ENCODE measurements around the gene TBCB. TPM values are rescaled to one million over a fixed set of nuclear protein-coding genes. Genes with fewer than 3 reads are reported as not detected.
"Not testable (repeated sequence)": the region's sequence is repeated elsewhere in the genome, so short reads cannot be mapped to it uniquely, and the experiment has no call there.

TBCB gene, protein sequence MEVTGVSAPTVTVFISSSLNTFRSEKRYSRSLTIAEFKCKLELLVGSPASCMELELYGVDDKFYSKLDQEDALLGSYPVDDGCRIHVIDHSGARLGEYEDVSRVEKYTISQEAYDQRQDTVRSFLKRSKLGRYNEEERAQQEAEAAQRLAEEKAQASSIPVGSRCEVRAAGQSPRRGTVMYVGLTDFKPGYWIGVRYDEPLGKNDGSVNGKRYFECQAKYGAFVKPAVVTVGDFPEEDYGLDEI
- 100 to 1,000 TPM in 4 of 5 experiments, 10 to 100 TPM in 1; 72.8 to 174 (median 119) TPM for total RNA-seq
- 100 to 1,000 TPM; 153 to 173 TPM for polyA plus RNA-seq
- 30.0 reads per million, percentile 60 among the genes with 10 or more reads in this experiment for total RNA-seq

DNA sequence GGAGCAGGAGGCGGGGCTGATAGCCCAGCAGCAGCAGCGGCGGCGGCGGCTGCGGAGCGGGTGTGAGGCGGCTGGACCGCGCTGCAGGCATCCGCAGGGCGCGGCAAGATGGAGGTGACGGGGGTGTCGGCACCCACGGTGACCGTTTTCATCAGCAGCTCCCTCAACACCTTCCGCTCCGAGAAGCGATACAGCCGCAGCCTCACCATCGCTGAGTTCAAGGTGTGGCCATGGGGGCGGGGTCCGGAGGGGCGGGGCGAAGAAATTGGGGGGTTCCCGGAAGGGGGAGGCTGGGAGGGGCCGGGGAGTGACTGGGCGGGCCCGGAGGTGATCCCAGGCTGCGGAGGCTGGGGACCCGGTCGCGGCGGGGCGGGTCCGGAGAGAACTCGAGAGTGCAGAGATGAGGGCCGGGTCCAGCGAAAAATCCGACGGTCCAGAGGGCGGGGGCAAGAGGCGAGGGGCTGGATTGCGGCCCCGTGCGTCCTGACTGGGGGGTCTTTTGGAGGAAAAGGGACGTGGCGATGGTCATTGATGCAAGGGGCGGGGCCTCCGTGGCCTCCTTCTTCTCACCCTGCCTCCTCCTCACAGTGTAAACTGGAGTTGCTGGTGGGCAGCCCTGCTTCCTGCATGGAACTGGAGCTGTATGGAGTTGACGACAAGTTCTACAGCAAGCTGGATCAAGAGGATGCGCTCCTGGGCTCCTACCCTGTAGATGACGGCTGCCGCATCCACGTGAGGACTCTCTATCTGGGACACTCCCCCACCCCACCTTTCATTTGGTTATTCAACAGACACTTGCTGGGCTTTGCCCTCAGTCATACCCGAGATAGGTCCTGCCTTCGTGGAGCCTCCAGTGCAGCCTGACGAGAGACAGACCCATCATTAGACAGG lies at the start of gene TBCB:
TSS of gene TBCB (plus strand) at position 16 of the 891 bp plus-strand sequence. CDS start at position 109, 93 bp downstream.
- peaks cover 0 to 6% (median 0%) of the 10 kb centered on the region in 11 donors for H3K9me3 Mint-ChIP-seq
- CTCF ChIA-PET = interaction anchor here (0.7 to 3.2 kb wide), 2 partner anchors 12 to 69 kb away, joined by 3 to 10 read pairs; no protein-coding TSS in a partner anchor
- Histone ChIP-seq H3K36me3 (ENCODE audit: control insufficient read depth in 2 of 3, insufficient read depth in 3 of 3, low read length in 3 of 3) (peaks cover 0 to 56% (median 15%) of the 10 kb centered on the region in 3 experiments), H3K4me1 (ENCODE audit: control insufficient read depth in 2 of 2, insufficient read depth in 2 of 2, low read length in 2 of 2) (peaks cover 14 to 15% of the 10 kb centered on the region in 2 donors), H3K27ac (ENCODE audit: low read depth, low read length) (peak within 1 kb of the TSS; percentile 90), H3K9me3 (ENCODE audit: control insufficient read depth in 2 of 3, low read length in 3 of 3) (no peaks in the 10 kb centered on the region), H3K4me3 (ENCODE audit: low read length) (peak within 1 kb of the TSS; percentile 97), H3K27me3 (ENCODE audit: control insufficient read depth in 2 of 2, insufficient read depth in 2 of 2, low read length in 2 of 2) (no peaks in the 10 kb centered on the region)
- H3K4me3 Mint-ChIP-seq = peak within 1 kb of the TSS; percentile 89 to 98 (median 96)
- POLR2A ChIA-PET = interaction anchor here (0.6 to 2.6 kb wide), 16 partner anchors 12 to 372 kb away, joined by 3 to 17 read pairs (median 4); partner anchors contain the start of genes CAPNS1, PROSER3, SDHAF1 and THAP8
- peaks cover 31 to 56% (median 46%) of the 10 kb centered on the region in 7 donors for H3K4me1 Mint-ChIP-seq
- peaks cover 0 to 5% (median 0%) of the 10 kb centered on the region in 5 donors for H3K27me3 Mint-ChIP-seq
- intact Hi-C loops (cut with micrococcal nuclease) = loop anchor here (1.0 to 10.0 kb wide), 21 partner anchors 12 to 1792 kb away; partner anchors contain the start of genes ALKBH6 (in 2 of the 2), PSENEN (in 2 of the 2), THAP8 (in 2 of the 2) and U2AF1L4 (in 2 of the 2)
- H3K27ac Mint-ChIP-seq = peak within 1 kb of the TSS; percentile 97 to 99 (median 98)
- peaks cover 12 to 22% (median 18%) of the 10 kb centered on the region in 5 donors for H3K36me3 Mint-ChIP-seq
- peak; percentile 63 for ATAC-seq
- peak in 3 of 9 donors; percentile 10 to 88 (median 86) for DNase-seq

DNA sequence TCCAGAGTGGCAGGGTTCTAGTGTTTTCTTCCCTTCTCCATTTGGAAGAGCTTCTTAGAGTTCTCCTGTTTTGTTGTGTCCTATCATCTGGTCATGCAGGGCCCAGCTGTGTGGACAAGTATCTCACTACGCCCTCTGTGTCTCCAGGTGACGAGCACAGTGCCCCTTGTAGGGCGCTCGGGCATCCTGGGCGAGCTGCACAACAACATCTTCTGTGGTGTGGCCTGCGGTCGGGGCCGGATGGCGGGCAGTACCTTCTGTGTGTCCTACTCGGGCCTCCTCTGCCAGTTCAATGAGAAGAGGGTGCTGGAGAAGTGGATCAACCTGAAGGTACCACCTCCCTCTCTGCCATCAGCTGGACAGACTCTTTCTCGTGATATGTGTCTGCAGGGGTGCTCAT lies 47.6 kb upstream of the TBCB start:
- ChIA-PET CTCF (no interaction called here), POLR2A (no interaction called here)
- no peaks in the 10 kb centered on the region for H3K4me1 ChIP-seq (ENCODE audit: control insufficient read depth in 2 of 2, insufficient read depth in 2 of 2, low read length in 2 of 2)
- intact Hi-C loops (cut with micrococcal nuclease) = no loop called here
- ATAC-seq = no peak
- Mint-ChIP-seq H3K9me3 (no peaks in the 10 kb centered on the region), H3K4me3 (no peak overlapping the region), H3K36me3 (peaks cover 0 to 24% (median 4%) of the 10 kb centered on the region in 5 donors), H3K27me3 (no peaks in the 10 kb centered on the region), H3K4me1 (no peaks in the 10 kb centered on the region), H3K27ac (no peak overlapping the region)
- DNase-seq = no peak
- H3K27me3 ChIP-seq (ENCODE audit: control insufficient read depth in 2 of 2, insufficient read depth in 2 of 2, low read length in 2 of 2) = no peaks in the 10 kb centered on the region
- H3K27ac ChIP-seq (ENCODE audit: low read depth, low read length) = no peak overlapping the region
- no peak overlapping the region for H3K4me3 ChIP-seq (ENCODE audit: low read length)
- H3K9me3 ChIP-seq (ENCODE audit: control insufficient read depth in 2 of 3, low read length in 3 of 3) = no peaks in the 10 kb centered on the region
- no peaks in the 10 kb centered on the region for H3K36me3 ChIP-seq (ENCODE audit: control insufficient read depth in 2 of 3, insufficient read depth in 3 of 3, low read length in 3 of 3)

DNA sequence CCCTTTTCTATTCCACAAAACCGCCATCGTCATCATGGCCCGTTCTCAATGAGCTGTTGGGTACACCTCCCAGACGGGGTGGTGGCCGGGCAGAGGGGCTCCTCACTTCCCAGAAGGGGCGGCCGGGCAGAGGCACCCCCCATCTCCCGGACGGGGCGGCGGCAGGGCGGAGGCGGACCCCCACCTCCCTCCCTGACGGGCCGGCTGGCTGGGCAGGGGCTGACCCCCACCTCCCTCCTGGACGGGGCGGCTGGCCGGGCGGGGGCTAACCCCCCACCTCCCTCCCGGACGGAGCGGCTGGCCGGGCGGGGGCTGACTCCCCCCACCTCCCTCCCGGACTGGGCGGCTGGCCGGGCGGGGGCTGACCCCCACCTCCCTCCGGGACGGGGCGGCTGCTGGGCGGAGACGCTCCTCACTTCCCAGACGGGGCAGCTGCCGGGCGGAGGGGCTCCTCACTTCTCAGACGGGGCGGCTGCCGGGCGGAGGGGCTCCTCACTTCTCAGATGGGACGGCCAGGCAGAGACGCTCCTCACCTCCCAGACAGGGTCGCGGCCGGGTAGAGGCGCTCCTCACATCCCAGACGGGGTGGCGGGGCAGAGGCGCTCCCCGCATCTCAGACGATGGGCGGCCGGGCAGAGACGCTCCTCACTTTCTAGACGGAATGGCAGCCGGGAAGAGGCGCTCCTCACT lies 46.3 kb upstream of the TBCB start:
- H3K27ac ChIP-seq (ENCODE audit: low read depth, low read length); H3K27ac Mint-ChIP-seq; intact Hi-C loops (cut with micrococcal nuclease); H3K9me3 ChIP-seq (ENCODE audit: control insufficient read depth in 2 of 3, low read length in 3 of 3); H3K4me1 ChIP-seq (ENCODE audit: control insufficient read depth in 2 of 2, insufficient read depth in 2 of 2, low read length in 2 of 2); POLR2A ChIA-PET; H3K27me3 Mint-ChIP-seq; ATAC-seq; H3K36me3 ChIP-seq (ENCODE audit: control insufficient read depth in 2 of 3, insufficient read depth in 3 of 3, low read length in 3 of 3); H3K4me3 ChIP-seq (ENCODE audit: low read length); H3K4me3 Mint-ChIP-seq; H3K9me3 Mint-ChIP-seq; CTCF ChIA-PET; H3K4me1 Mint-ChIP-seq; DNase-seq; H3K27me3 ChIP-seq (ENCODE audit: control insufficient read depth in 2 of 2, insufficient read depth in 2 of 2, low read length in 2 of 2): not testable (repeated sequence)
- H3K36me3 Mint-ChIP-seq = peaks cover 0 to 29% (median 4%) of the 10 kb centered on the region in 5 donors

DNA sequence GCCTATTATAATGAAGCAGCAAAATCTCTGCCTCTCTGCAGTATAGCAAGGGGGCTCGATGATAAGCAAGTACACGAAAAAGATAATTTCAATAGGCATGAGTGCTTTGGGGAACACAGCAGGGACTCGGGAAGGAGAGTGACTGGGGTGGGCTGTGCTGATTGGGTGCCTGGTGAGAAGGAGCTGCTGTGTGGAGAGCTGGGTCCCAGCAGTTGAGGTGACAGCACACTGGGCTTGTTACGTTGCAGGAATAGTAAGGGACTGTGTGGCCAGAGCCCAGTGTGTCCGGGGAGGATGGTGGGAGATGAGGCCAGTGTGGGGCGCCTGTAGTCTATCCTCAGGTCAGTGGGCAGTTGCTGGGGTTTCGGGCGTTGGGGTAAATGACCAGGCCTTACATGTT lies 43.2 kb upstream of the TBCB start:
- H3K4me1 Mint-ChIP-seq = peaks cover 0 to under 1% (median 0%) of the 10 kb centered on the region in 7 donors
- DNase-seq (no peak), ATAC-seq (no peak)
- no peak overlapping the region for H3K4me3 ChIP-seq (ENCODE audit: low read length)
- H3K4me3 Mint-ChIP-seq = no peak overlapping the region
- no peaks in the 10 kb centered on the region for H3K27me3 Mint-ChIP-seq
- CTCF ChIA-PET = no interaction called here
- no peak overlapping the region for H3K27ac ChIP-seq (ENCODE audit: low read depth, low read length)
- H3K36me3 Mint-ChIP-seq = peaks cover 0 to 26% (median 4%) of the 10 kb centered on the region in 5 donors
- intact Hi-C loops (cut with micrococcal nuclease) = no loop called here
- H3K4me1 ChIP-seq (ENCODE audit: control insufficient read depth in 2 of 2, insufficient read depth in 2 of 2, low read length in 2 of 2) = no peaks in the 10 kb centered on the region
- H3K9me3 ChIP-seq (ENCODE audit: control insufficient read depth in 2 of 3, low read length in 3 of 3) = no peaks in the 10 kb centered on the region
- POLR2A ChIA-PET = no interaction called here
- no peak overlapping the region for H3K27ac Mint-ChIP-seq
- no peaks in the 10 kb centered on the region for H3K27me3 ChIP-seq (ENCODE audit: control insufficient read depth in 2 of 2, insufficient read depth in 2 of 2, low read length in 2 of 2)
- H3K36me3 ChIP-seq (ENCODE audit: control insufficient read depth in 2 of 3, insufficient read depth in 3 of 3, low read length in 3 of 3) = no peaks in the 10 kb centered on the region
- H3K9me3 Mint-ChIP-seq = no peaks in the 10 kb centered on the region

DNA sequence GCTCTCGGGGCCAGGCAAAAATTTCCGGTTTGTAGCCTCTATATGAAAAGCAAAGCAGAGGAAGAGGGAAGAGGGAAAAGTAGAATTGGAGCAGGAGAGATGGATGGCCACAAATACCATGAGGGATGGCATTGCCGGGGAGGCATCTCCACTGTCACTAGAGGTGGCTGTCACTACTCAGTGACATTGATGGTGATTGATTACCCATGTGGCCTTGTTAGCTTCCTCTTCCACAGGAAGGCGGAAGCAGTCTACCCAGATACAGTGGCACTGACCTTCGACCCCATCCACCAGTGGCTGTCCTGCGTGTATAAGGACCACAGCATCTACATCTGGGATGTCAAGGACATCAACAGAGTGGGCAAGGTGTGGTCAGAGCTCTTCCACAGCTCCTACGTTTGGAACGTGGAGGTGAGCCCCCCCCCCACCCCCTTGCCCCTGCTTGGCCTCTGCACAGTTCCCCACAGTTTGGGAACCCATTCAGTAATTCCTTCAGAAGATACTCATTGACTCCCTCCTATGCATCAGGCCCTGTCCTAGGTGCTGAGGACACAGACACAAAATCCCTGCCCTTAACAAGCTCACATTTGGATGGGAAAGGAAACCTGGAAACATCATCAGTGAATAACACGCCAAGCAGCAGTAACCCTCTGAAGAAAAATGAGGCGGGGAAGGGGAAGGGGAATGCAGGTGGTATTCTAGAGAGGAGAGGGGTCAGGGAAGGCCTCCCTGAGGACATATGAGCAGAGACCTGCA lies 42.0 kb upstream of the TBCB start:
- H3K27me3 ChIP-seq (ENCODE audit: control insufficient read depth in 2 of 2, insufficient read depth in 2 of 2, low read length in 2 of 2) = no peaks in the 10 kb centered on the region
- Mint-ChIP-seq H3K4me1 (peaks cover 0 to 2% (median 0%) of the 10 kb centered on the region in 7 donors), H3K27ac (no peak overlapping the region), H3K27me3 (no peaks in the 10 kb centered on the region), H3K36me3 (peaks cover 0 to 21% (median 4%) of the 10 kb centered on the region in 5 donors), H3K9me3 (no peaks in the 10 kb centered on the region), H3K4me3 (no peak overlapping the region)
- H3K36me3 ChIP-seq (ENCODE audit: control insufficient read depth in 2 of 3, insufficient read depth in 3 of 3, low read length in 3 of 3) = no peaks in the 10 kb centered on the region
- H3K9me3 ChIP-seq (ENCODE audit: control insufficient read depth in 2 of 3, low read length in 3 of 3) = no peaks in the 10 kb centered on the region
- intact Hi-C loops (cut with micrococcal nuclease) = no loop called here
- DNase-seq = no peak
- no peak for ATAC-seq
- H3K27ac ChIP-seq (ENCODE audit: low read depth, low read length) = no peak overlapping the region
- no peak overlapping the region for H3K4me3 ChIP-seq (ENCODE audit: low read length)
- ChIA-PET POLR2A (no interaction called here), CTCF (no interaction called here)
- H3K4me1 ChIP-seq (ENCODE audit: control insufficient read depth in 2 of 2, insufficient read depth in 2 of 2, low read length in 2 of 2) = no peaks in the 10 kb centered on the region

All from naive thymus-derived CD4-positive, alpha-beta T cell (primary cell).